ENCODE measurements around the gene VSIG4. TPM values are rescaled to one million over a fixed set of nuclear protein-coding genes. Genes with fewer than 3 reads are reported as not detected.

The VSIG4 gene, protein sequence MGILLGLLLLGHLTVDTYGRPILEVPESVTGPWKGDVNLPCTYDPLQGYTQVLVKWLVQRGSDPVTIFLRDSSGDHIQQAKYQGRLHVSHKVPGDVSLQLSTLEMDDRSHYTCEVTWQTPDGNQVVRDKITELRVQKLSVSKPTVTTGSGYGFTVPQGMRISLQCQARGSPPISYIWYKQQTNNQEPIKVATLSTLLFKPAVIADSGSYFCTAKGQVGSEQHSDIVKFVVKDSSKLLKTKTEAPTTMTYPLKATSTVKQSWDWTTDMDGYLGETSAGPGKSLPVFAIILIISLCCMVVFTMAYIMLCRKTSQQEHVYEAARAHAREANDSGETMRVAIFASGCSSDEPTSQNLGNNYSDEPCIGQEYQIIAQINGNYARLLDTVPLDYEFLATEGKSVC
- 10 to 100 TPM; 29.4 to 84.3 (median 34.0) TPM for total RNA-seq

- WGBS, 2 donors, result 88 to 93% methylated on average over 2 of the region's 2 CpGs
- H3K4me3 ChIP-seq (replicated peaks in 1 of 3), result no peak within 1 kb of the TSS
- no peaks in the 10 kb centered on the region for H3K27me3 ChIP-seq
- H3K9me3 ChIP-seq, result no peaks in the 10 kb centered on the region
- H3K36me3 ChIP-seq, result no peaks in the 10 kb centered on the region
- intact Hi-C loops (cut with DNase I), result no loop called here
- H3K4me1 ChIP-seq, result no peaks in the 10 kb centered on the region
- TF ChIP-seq CTCF (IDR thresholded peaks at IDR 0.05), result no peak
- TF ChIP-seq POLR2A (IDR thresholded peaks at IDR 0.05), result no peak
- H3K27ac ChIP-seq, result no peak within 1 kb of the TSS
- DNase-seq, result no peak
Observed at GRCh38 chrX:66039944-66040343, at the start of gene VSIG4. Gene VSIG4 (minus strand): TSS chrX:66040080. CDS start chrX:66039998, 82 bp downstream.

GRCh38 chrX:66076801-66077200 is 36.9 kb upstream of the VSIG4 start:
- WGBS, 2 donors, result 79 to 82% methylated on average over 1 of the region's 1 CpG
- Histone ChIP-seq H3K4me1 (no peaks in the 10 kb centered on the region), H3K27ac (no peak overlapping the region), H3K9me3 (no peaks in the 10 kb centered on the region), H3K27me3 (no peaks in the 10 kb centered on the region), H3K4me3 (replicated peaks in 1 of 3) (no peak overlapping the region), H3K36me3 (no peaks in the 10 kb centered on the region)
- TF ChIP-seq CTCF (IDR thresholded peaks at IDR 0.05) (no peak), POLR2A (IDR thresholded peaks at IDR 0.05) (no peak)
- no peak for DNase-seq
- intact Hi-C loops (cut with DNase I), result no loop called here

GRCh38 chrX:66074920-66075879 is 35.3 kb upstream of the VSIG4 start:
- WGBS, 2 donors, result 78 to 81% methylated on average over 21 to 23 of the region's 24 CpGs
- TF ChIP-seq POLR2A (IDR thresholded peaks at IDR 0.05) (no peak), CTCF (IDR thresholded peaks at IDR 0.05) (no peak)

GRCh38 chrX:66071126-66071525 is 31.2 kb upstream of the VSIG4 start:
- TF ChIP-seq CTCF (IDR thresholded peaks at IDR 0.05) (no peak), POLR2A (IDR thresholded peaks at IDR 0.05) (no peak)
- Histone ChIP-seq H3K27ac (no peak overlapping the region), H3K27me3 (no peaks in the 10 kb centered on the region), H3K4me3 (replicated peaks in 1 of 3) (no peak overlapping the region), H3K9me3 (no peaks in the 10 kb centered on the region), H3K36me3 (no peaks in the 10 kb centered on the region), H3K4me1 (no peaks in the 10 kb centered on the region)
- WGBS, 2 donors, result 43 to 58% methylated on average over 1 of the region's 1 CpG
- DNase-seq, result no peak
- intact Hi-C loops (cut with DNase I), result no loop called here

More at GRCh38 chrX:66074920-66075879, 35.3 kb upstream of the VSIG4 start:
- Histone ChIP-seq H3K4me3 (replicated peaks in 1 of 3) (no peak overlapping the region), H3K9me3 (no peaks in the 10 kb centered on the region), H3K27ac (no peak overlapping the region), H3K4me1 (no peaks in the 10 kb centered on the region), H3K36me3 (no peaks in the 10 kb centered on the region), H3K27me3 (no peaks in the 10 kb centered on the region)
- intact Hi-C loops (cut with DNase I), result no loop called here
- DNase-seq, result peak; percentile 6 to 8

Data from thyroid gland (tissue), 4 donors.